ENCODE measurements around the gene CNOT2.

The CNOT2 gene

DNA sequence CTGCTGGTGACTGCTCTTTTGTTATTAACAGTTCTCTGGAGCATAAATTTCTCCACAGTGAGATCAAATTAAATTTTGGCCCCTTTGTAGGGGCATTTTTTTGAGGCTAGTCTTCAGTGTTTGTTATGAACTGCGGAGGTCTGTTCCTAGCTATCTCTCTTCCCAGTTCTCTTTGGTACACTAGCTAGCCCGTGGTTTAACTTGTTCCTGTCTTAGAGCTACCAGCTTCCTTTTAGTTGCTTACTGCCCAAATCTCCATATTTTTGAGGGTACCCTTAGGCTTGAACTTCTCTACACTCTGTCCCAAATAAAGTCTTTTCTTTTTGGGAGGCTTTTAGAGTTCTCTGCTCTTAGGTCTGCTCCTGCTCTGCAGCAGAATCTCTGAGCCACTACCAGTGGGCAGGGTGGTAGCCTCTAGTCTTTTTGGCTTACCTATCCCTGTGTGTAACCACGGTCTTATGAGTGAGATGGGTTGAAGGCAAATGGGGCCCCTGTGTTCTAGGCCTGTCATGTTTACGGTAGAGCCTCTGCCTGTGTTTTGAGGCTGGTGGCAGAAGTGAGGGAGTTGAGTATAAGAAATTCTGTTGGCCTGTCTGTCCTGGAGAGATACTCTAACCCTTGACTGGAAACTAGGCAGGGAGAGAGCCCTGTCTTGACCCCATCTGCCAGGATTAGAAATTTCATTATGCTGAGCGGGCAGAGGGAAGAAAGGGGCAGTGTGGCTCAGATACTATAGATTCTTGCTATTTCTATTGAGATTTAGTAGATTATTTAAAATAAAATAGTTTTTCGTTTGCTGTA lies 21.0 kb downstream of the CNOT2 start:
- no peak for DNase-seq
- Histone ChIP-seq H4K8ac (ENCODE audit: low read depth, low read length) (no peak overlapping the region), H2AK5ac (ENCODE audit: low read length) (no peak overlapping the region), H2AFZ (ENCODE audit: insufficient read depth, low read length, poor library complexity) (no peak overlapping the region), H4K12ac (ENCODE audit: low read depth, low read length) (no peak overlapping the region), H3K4me2 (ENCODE audit: low read length) (no peak overlapping the region), H3K79me1 (ENCODE audit: low read length) (no peaks in the 10 kb centered on the region), H3K79me2 (ENCODE audit: control insufficient read depth, insufficient read depth, low read length, poor library complexity) (peaks cover 13% of the 10 kb centered on the region), H4K91ac (ENCODE audit: low read depth, low read length) (no peak overlapping the region), H3K36me3 (ENCODE audit: control insufficient read depth in 1 of 2, insufficient read depth in 2 of 2, low read length in 2 of 2) (peaks cover 0 to 3% of the 10 kb centered on the region in 2 experiments), H2BK120ac (ENCODE audit: insufficient read depth, low read length, poor library complexity) (no peak overlapping the region), H3K4me1 (ENCODE audit: control insufficient read depth in 1 of 2, insufficient read depth in 2 of 2, low read length in 2 of 2) (no peaks in the 10 kb centered on the region), H3K14ac (ENCODE audit: low read length) (no peak overlapping the region), H3K9me3 (ENCODE audit: insufficient read depth, low read depth, low read length) (no peaks in the 10 kb centered on the region), H3K4me3 (ENCODE audit: low read depth, low read length) (no peak overlapping the region), H3K4ac (ENCODE audit: low read depth, low read length) (peak overlapping the region; percentile 8), H3K18ac (ENCODE audit: low read length) (no peak overlapping the region), H3K27me3 (ENCODE audit: insufficient read depth, low read length) (no peaks in the 10 kb centered on the region), H3K9ac (ENCODE audit: low read length) (no peak overlapping the region), H2BK5ac (ENCODE audit: low read depth, low read length, poor library complexity) (no peak overlapping the region), H3K27ac (ENCODE audit: low read depth, low read length) (no peak overlapping the region), H2BK12ac (ENCODE audit: low read length) (no peak overlapping the region), H3K23ac (ENCODE audit: low read length) (no peak overlapping the region)
- no CpG with 5 or more reads among the region's 6 CpGs for WGBS (ENCODE audit: extremely low coverage, insufficient coverage, insufficient read length)

DNA sequence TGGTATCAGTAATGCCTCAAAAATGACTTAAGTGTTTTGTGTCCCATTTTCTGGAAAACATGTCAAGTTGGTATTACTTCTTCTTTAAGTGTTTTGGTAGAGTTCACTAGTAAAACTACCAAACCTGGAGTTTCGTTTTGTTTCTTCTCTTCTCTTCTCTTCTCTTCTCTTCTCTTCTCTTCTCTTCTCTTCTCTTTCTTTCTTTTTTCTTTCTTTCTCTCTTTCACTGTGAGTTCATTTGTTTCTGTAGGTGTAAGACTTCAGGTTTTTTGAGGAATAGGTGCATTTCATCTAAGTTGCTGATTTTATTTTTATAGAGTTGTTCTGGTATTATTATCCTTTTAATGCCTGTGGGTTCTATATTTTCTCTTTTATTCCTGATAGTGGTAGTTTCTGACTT lies 21.9 kb downstream of the CNOT2 start:
- peaks cover 0 to 3% of the 10 kb centered on the region in 2 experiments for H3K36me3 ChIP-seq (ENCODE audit: control insufficient read depth in 1 of 2, insufficient read depth in 2 of 2, low read length in 2 of 2)

DNA sequence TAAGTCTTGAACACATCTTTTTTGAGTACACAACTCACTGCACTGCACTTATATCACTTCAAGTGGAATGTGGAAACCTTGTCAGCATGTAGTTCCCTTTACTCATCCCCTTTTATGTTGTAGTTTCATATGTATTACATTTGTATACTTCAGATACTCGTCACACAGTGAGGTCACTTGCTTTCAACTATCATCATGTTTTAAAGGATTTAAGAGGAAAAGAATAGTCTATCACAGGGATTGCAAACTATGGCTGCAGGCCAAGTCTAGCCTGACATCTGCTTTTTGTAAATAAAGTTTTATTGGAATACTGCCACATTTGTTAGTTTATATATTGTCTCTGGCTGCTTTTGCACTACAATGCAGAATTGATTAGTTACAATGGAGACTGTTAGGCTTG lies 24.3 kb downstream of the CNOT2 start:
- Histone ChIP-seq H3K14ac (ENCODE audit: low read length) (no peak overlapping the region), H3K79me1 (ENCODE audit: low read length) (no peaks in the 10 kb centered on the region), H4K12ac (ENCODE audit: low read depth, low read length) (no peak overlapping the region), H3K4me2 (ENCODE audit: low read length) (no peak overlapping the region), H3K27ac (ENCODE audit: low read depth, low read length) (no peak overlapping the region), H2BK12ac (ENCODE audit: low read length) (no peak overlapping the region), H2AK5ac (ENCODE audit: low read length) (no peak overlapping the region), H2BK5ac (ENCODE audit: low read depth, low read length, poor library complexity) (no peak overlapping the region), H3K18ac (ENCODE audit: low read length) (no peak overlapping the region), H3K27me3 (ENCODE audit: insufficient read depth, low read length) (no peaks in the 10 kb centered on the region), H2BK120ac (ENCODE audit: insufficient read depth, low read length, poor library complexity) (no peak overlapping the region), H2AFZ (ENCODE audit: insufficient read depth, low read length, poor library complexity) (no peak overlapping the region), H3K36me3 (ENCODE audit: control insufficient read depth in 1 of 2, insufficient read depth in 2 of 2, low read length in 2 of 2) (peaks cover 0 to 1% of the 10 kb centered on the region in 2 experiments), H4K91ac (ENCODE audit: low read depth, low read length) (no peak overlapping the region), H3K9me3 (ENCODE audit: insufficient read depth, low read depth, low read length) (no peaks in the 10 kb centered on the region), H3K9ac (ENCODE audit: low read length) (no peak overlapping the region), H3K23ac (ENCODE audit: low read length) (no peak overlapping the region), H3K79me2 (ENCODE audit: control insufficient read depth, insufficient read depth, low read length, poor library complexity) (peaks cover 13% of the 10 kb centered on the region), H3K4ac (ENCODE audit: low read depth, low read length) (peak overlapping the region; percentile 79), H3K4me1 (ENCODE audit: control insufficient read depth in 1 of 2, insufficient read depth in 2 of 2, low read length in 2 of 2) (no peaks in the 10 kb centered on the region), H3K4me3 (ENCODE audit: low read depth, low read length) (no peak overlapping the region), H4K8ac (ENCODE audit: low read depth, low read length) (no peak overlapping the region)
- peak in 1 of 2 donors; percentile 24 for DNase-seq
- WGBS (ENCODE audit: extremely low coverage, insufficient coverage, insufficient read length) = no CpG with 5 or more reads among the region's 1 CpG

More for the DNA sequence above, 21.9 kb downstream of the CNOT2 start:
- Histone ChIP-seq H3K4me3 (ENCODE audit: low read depth, low read length) (no peak overlapping the region), H2AK5ac (ENCODE audit: low read length) (no peak overlapping the region), H3K9me3 (ENCODE audit: insufficient read depth, low read depth, low read length) (no peaks in the 10 kb centered on the region), H3K4ac (ENCODE audit: low read depth, low read length) (no peak overlapping the region), H2BK120ac (ENCODE audit: insufficient read depth, low read length, poor library complexity) (no peak overlapping the region), H3K4me2 (ENCODE audit: low read length) (no peak overlapping the region), H4K91ac (ENCODE audit: low read depth, low read length) (no peak overlapping the region), H4K8ac (ENCODE audit: low read depth, low read length) (no peak overlapping the region), H3K79me1 (ENCODE audit: low read length) (no peaks in the 10 kb centered on the region), H3K79me2 (ENCODE audit: control insufficient read depth, insufficient read depth, low read length, poor library complexity) (peaks cover 13% of the 10 kb centered on the region), H3K27me3 (ENCODE audit: insufficient read depth, low read length) (no peaks in the 10 kb centered on the region), H2AFZ (ENCODE audit: insufficient read depth, low read length, poor library complexity) (no peak overlapping the region), H4K12ac (ENCODE audit: low read depth, low read length) (no peak overlapping the region), H3K9ac (ENCODE audit: low read length) (no peak overlapping the region), H3K14ac (ENCODE audit: low read length) (no peak overlapping the region), H3K23ac (ENCODE audit: low read length) (no peak overlapping the region), H3K27ac (ENCODE audit: low read depth, low read length) (no peak overlapping the region), H3K18ac (ENCODE audit: low read length) (no peak overlapping the region), H3K4me1 (ENCODE audit: control insufficient read depth in 1 of 2, insufficient read depth in 2 of 2, low read length in 2 of 2) (no peaks in the 10 kb centered on the region), H2BK12ac (ENCODE audit: low read length) (no peak overlapping the region), H2BK5ac (ENCODE audit: low read depth, low read length, poor library complexity) (no peak overlapping the region)
- WGBS (ENCODE audit: extremely low coverage, insufficient coverage, insufficient read length) = no CpG with 5 or more reads among the region's 1 CpG
- DNase-seq = no peak

DNA sequence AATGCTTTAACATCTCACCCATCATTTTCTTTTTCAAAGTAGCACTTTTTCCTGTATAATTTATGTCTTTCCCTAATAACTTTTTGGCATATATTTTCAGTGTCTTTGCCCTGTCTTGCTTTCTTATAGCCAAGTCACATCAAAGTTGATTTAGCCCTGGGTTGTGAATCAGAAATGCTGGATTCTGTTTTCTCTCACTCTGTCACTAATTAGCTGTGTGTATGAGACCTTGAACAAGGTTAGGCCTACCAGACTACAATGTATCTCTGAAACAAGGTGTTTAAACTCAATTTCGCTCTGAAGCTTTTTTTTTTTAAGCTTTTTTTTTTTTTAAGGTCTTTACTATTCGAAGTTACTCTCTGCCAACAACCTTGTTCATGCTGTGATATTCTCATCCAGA lies 25.7 kb downstream of the CNOT2 start:
- H3K4me1 ChIP-seq (ENCODE audit: control insufficient read depth in 1 of 2, insufficient read depth in 2 of 2, low read length in 2 of 2) = no peaks in the 10 kb centered on the region
- no peaks in the 10 kb centered on the region for H3K36me3 ChIP-seq (ENCODE audit: control insufficient read depth in 1 of 2, insufficient read depth in 2 of 2, low read length in 2 of 2)
- peaks cover 11% of the 10 kb centered on the region for H3K79me2 ChIP-seq (ENCODE audit: control insufficient read depth, insufficient read depth, low read length, poor library complexity)
- H3K9ac ChIP-seq (ENCODE audit: low read length) = no peak overlapping the region
- WGBS (ENCODE audit: extremely low coverage, insufficient coverage, insufficient read length) = no CpG with 5 or more reads among the region's 2 CpGs
- no peak overlapping the region for H4K12ac ChIP-seq (ENCODE audit: low read depth, low read length)
- H2AFZ ChIP-seq (ENCODE audit: insufficient read depth, low read length, poor library complexity) = no peak overlapping the region
- no peak overlapping the region for H3K14ac ChIP-seq (ENCODE audit: low read length)
- no peak overlapping the region for H4K8ac ChIP-seq (ENCODE audit: low read depth, low read length)
- H3K27me3 ChIP-seq (ENCODE audit: insufficient read depth, low read length) = no peaks in the 10 kb centered on the region
- no peak overlapping the region for H2BK12ac ChIP-seq (ENCODE audit: low read length)
- H3K18ac ChIP-seq (ENCODE audit: low read length) = no peak overlapping the region
- H3K27ac ChIP-seq (ENCODE audit: low read depth, low read length) = no peak overlapping the region
- H2AK5ac ChIP-seq (ENCODE audit: low read length) = no peak overlapping the region
- H3K23ac ChIP-seq (ENCODE audit: low read length) = no peak overlapping the region
- H3K4ac ChIP-seq (ENCODE audit: low read depth, low read length) = no peak overlapping the region
- H3K9me3 ChIP-seq (ENCODE audit: insufficient read depth, low read depth, low read length) = no peaks in the 10 kb centered on the region
- H4K91ac ChIP-seq (ENCODE audit: low read depth, low read length) = no peak overlapping the region
- DNase-seq = no peak
- no peak overlapping the region for H2BK5ac ChIP-seq (ENCODE audit: low read depth, low read length, poor library complexity)
- H3K4me3 ChIP-seq (ENCODE audit: low read depth, low read length) = no peak overlapping the region
- H2BK120ac ChIP-seq (ENCODE audit: insufficient read depth, low read length, poor library complexity) = no peak overlapping the region
- no peaks in the 10 kb centered on the region for H3K79me1 ChIP-seq (ENCODE audit: low read length)
- H3K4me2 ChIP-seq (ENCODE audit: low read length) = no peak overlapping the region
